Ectodermal cell (in vitro differentiated cells): Measurements from ENCODE around the gene GINS1.
A peak's percentile ranks its signal among the peaks of the same experiment; 100 is the strongest.

Experiments
- H3K27ac ChIP-seq: 2 replicates; pipeline ENCODE4 v1.7.0; 2013; ENCODE audit warnings: mild to moderate bottlenecking, low read depth, low read length; ENCODE audit not compliant: insufficient read depth, poor library complexity, severe bottlenecking
- H3K27me3 ChIP-seq: 2 replicates; pipeline ENCODE4 v1.7.0; 2013; ENCODE audit warnings: mild to moderate bottlenecking, low read length; ENCODE audit not compliant: insufficient read depth, control insufficient read depth, poor library complexity, severe bottlenecking
- H3K36me3 ChIP-seq: one replicate; pipeline ENCODE4 v1.7.0; 2013; ENCODE audit warnings: low read length; ENCODE audit not compliant: control insufficient read depth, insufficient read depth
- H3K4me1 ChIP-seq: one replicate; pipeline ENCODE4 v1.7.0; 2013; ENCODE audit warnings: low read length; ENCODE audit not compliant: control insufficient read depth, insufficient read depth
- H3K4me3 ChIP-seq: 2 replicates; pipeline ENCODE4 v1.7.0; 2013; ENCODE audit warnings: low read depth, low read length, control low read depth; ENCODE audit not compliant: insufficient read depth
- H3K9me3 ChIP-seq: 2 replicates; pipeline ENCODE4 v1.7.0; 2013; ENCODE audit warnings: mild to moderate bottlenecking, low read length, moderate library complexity; ENCODE audit not compliant: control insufficient read depth
- WGBS, 2 experiments: methylation state at CpG; one replicate each; pipeline ENCODE4 v1.1.7; 2013; ENCODE audit warnings: missing lambda C conversion rate in 2 of 2; 5-methylcytosine and 5-hydroxymethylcytosine counted together

Gene GINS1

DNA sequence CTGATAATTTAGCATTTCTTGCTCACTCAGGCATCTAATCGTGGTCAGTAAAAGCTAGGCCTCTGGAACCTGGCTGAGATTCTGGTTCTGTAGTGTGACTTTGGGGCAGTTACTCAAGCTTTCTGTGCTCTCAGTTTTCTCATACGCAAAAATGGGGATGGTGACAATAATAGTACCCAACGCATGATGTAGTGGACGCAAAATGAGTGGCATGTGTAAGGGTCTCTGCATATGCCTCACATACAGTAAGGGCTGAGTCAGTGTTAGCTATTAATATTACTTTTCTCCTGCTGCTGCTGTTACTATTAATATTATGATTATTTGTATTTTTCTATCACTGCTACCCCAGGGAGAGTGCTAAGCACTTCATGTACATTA, 686 bp downstream of the GINS1 start:
- Histone ChIP-seq H3K27me3 (no peaks in the 10 kb centered on the region), H3K4me1 (peaks cover 10% of the 10 kb centered on the region), H3K27ac (no peak overlapping the region), H3K9me3 (no peaks in the 10 kb centered on the region), H3K36me3 (no peaks in the 10 kb centered on the region), H3K4me3 (peak overlapping the region; percentile 83)
- 0 to 4% methylated on average over 4 of the region's 4 CpGs for WGBS, 2 experiments

DNA sequence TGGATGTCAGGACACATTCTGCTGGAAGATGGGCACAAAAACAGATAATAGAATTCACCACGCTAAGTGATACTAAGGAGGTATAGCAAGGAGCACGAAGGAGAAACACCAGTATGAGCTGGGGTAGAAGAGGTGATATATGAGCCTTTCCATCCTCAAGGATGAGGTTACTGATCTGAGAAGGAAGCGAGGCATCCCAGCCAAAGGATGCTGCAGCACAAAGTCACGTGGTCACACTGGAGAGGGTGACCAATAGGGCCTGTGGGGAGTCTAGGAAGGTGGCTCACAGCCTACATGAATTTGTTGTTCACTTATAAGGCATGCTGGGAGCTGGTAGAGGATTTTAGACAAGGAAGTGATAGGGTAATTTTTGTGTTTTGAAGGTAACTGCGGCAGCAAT, 1.4 kb downstream of the GINS1 start:
- WGBS, 2 experiments = 93% methylated on average over 5 of the region's 5 CpGs
- Histone ChIP-seq H3K4me3 (peak overlapping the region; percentile 83), H3K27me3 (no peaks in the 10 kb centered on the region), H3K27ac (no peak overlapping the region), H3K36me3 (no peaks in the 10 kb centered on the region), H3K4me1 (peaks cover 10% of the 10 kb centered on the region), H3K9me3 (no peaks in the 10 kb centered on the region)

DNA sequence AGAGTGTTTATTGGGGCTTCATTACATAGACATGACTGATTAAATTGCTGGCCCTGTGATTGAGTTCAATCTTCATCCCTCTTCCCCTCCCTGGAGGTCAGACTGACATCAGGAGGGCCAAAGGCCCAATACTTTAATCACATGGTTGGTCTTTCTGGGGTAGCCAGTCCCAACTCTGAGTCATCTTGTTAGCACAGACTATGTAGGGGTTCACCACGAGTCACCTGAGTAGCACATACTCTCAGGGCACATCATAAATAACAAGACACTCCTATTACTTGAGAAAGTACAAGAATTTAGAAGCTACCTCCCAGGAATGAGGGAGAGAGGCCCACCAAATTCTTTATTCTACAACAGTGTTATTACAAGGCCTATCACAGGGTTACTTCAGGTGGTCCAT, 11.3 kb downstream of the GINS1 start:
- Histone ChIP-seq H3K9me3 (no peaks in the 10 kb centered on the region), H3K4me1 (no peaks in the 10 kb centered on the region), H3K4me3 (no peak overlapping the region), H3K27me3 (no peaks in the 10 kb centered on the region), H3K36me3 (peaks cover 44% of the 10 kb centered on the region), H3K27ac (no peak overlapping the region)
- 95 to 100% methylated on average over 1 of the region's 1 CpG for whole genome bisulfite sequencing, 2 experiments

DNA sequence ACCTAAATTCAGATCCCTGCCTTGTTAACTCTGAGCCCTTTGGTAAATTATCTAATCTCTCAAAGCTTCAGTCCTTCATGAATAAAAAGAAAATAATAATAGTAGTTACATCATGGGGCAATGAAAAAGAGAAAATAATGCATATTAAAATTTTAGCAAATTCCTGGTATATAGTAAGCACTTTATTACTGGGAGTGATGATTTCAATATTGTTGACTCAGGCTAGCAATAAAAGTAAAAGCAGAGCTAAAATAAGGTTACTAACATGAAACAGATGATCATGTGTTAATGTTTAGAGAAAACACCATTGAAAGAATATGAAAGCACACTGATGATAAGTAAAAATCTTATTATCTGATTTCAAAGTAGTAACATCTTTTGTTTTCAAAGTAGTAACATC, 13.6 kb downstream of the GINS1 start:
- no peak overlapping the region for H3K4me3 ChIP-seq
- peaks cover 43% of the 10 kb centered on the region for H3K36me3 ChIP-seq
- H3K9me3 ChIP-seq = no peaks in the 10 kb centered on the region
- H3K27ac ChIP-seq = no peak overlapping the region
- H3K4me1 ChIP-seq = no peaks in the 10 kb centered on the region
- H3K27me3 ChIP-seq = no peaks in the 10 kb centered on the region

DNA sequence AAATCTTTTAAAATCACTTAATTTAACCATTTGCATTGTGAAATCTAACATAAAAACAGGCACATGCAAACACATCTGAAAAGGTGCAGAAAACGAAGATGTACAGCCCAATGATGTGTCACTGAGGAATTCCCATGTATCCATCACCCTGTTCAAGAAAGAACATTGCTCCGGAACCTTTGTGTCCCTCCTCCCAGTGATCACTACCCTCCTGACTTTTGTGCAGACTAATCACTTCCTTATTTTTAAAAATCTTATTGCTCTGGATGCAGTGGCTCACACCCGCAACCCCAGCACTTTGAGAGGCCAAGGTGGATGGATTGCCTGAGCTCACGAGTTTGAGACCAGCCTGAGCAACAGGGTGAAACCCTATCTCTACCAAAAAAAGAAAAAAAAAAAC, 14.6 kb downstream of the GINS1 start:
- Histone ChIP-seq H3K27me3 (no peaks in the 10 kb centered on the region), H3K27ac (no peak overlapping the region), H3K4me1 (no peaks in the 10 kb centered on the region), H3K9me3 (no peaks in the 10 kb centered on the region), H3K36me3 (peaks cover 43% of the 10 kb centered on the region), H3K4me3 (no peak overlapping the region)
- WGBS, 2 experiments = 89 to 99% methylated on average over 4 of the region's 4 CpGs

DNA sequence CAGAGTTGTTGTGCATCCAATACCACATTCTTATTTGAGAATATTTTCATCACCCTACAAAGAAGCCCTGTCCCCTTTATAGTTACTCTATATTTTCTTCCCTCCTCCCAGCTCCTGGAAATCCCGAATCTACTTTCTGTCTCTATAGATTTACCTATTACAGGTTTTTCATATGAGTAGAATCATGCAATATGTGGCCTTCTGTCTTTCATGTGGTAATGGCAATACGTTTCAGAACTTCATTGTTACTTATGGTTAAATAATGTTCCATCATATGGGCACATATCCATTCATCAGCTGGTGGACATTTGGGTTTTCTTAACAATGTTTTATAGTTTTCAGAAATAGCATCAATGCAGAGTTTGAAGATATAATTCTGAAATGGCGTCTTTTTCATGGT, 17.1 kb downstream of the GINS1 start:
- Histone ChIP-seq H3K36me3 (peaks cover 29% of the 10 kb centered on the region), H3K27ac (no peak overlapping the region), H3K9me3 (no peaks in the 10 kb centered on the region), H3K4me3 (no peak overlapping the region), H3K27me3 (no peaks in the 10 kb centered on the region), H3K4me1 (no peaks in the 10 kb centered on the region)
- WGBS, 2 experiments = 92 to 95% methylated on average over 2 to 3 of the region's 3 CpGs

DNA sequence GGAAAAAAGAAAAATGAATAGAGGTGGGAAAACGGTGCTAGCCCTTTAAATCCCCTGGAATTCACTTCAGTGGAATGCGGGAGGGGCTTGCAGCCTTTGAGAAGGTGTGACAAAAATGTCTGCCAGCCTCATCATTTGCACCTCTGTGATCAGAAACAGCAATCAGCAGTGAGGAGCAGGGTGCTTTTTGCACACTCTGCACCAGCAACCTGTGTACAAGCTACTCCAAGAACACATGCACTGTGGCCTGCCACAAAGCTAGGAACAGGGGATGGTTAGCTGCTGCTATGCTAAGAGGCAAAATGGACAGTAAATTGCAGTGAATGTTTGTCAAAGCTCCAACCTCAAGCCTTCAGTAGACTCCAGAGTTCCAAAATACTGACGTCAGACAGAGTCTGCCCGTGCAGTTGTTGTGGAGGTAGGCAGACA, 29.7 kb downstream of the GINS1 start:
- 55 to 58% methylated on average over 4 of the region's 4 CpGs for WGBS, 2 experiments
- Histone ChIP-seq H3K4me1 (peaks cover 4% of the 10 kb centered on the region), H3K36me3 (peaks cover 20% of the 10 kb centered on the region), H3K27me3 (no peaks in the 10 kb centered on the region), H3K27ac (peak overlapping the region; percentile 9), H3K4me3 (no peak overlapping the region), H3K9me3 (no peaks in the 10 kb centered on the region)

DNA sequence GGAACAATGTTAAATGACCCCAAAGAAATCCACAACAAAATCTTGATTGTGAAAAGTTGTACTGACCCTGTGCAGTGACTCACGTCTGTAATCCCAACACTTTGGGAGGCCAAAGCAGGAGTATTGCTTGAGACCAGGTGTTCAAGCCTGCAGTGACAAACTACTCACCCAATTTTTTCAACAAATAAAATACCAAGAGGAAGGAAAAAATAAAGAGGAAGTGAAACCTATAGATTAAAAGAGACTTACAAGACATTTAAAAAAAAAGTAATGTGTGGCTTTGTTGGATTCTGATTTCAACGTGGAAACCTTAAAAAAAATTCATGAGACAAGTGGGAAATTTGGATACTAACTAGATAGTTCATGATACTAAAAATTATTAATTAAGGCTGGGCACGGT, 31.9 kb downstream of the GINS1 start:
- Histone ChIP-seq H3K4me3 (no peak overlapping the region), H3K36me3 (peaks cover 26% of the 10 kb centered on the region), H3K27ac (no peak overlapping the region), H3K27me3 (no peaks in the 10 kb centered on the region), H3K4me1 (peaks cover 4% of the 10 kb centered on the region), H3K9me3 (no peaks in the 10 kb centered on the region)
- 98 to 99% methylated on average over 3 of the region's 3 CpGs for WGBS, 2 experiments

DNA sequence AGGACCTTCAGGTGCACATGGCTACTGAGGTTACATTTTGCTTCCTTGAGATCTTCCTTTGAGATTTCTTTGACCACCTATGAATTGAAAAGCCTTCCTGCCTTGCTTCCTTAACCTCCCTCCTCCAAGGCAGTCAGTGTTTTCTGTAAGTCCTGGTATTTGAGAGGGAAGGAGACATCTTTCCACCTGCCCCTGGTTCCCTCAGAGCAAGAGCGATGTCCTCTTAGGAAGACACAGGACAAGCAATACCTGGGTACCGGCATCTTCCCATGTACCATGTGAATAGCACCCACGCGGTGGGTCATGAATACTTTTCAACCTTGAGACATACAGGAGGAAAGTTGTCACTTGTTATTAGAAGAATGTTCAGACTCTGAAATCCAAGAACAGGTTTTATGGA, 37.1 kb downstream of the GINS1 start:
- Histone ChIP-seq H3K9me3 (no peaks in the 10 kb centered on the region), H3K36me3 (peaks cover 34% of the 10 kb centered on the region), H3K27ac (no peak overlapping the region), H3K27me3 (no peaks in the 10 kb centered on the region), H3K4me3 (no peak overlapping the region), H3K4me1 (no peaks in the 10 kb centered on the region)
- WGBS, 2 experiments = 98 to 99% methylated on average over 4 of the region's 4 CpGs

DNA sequence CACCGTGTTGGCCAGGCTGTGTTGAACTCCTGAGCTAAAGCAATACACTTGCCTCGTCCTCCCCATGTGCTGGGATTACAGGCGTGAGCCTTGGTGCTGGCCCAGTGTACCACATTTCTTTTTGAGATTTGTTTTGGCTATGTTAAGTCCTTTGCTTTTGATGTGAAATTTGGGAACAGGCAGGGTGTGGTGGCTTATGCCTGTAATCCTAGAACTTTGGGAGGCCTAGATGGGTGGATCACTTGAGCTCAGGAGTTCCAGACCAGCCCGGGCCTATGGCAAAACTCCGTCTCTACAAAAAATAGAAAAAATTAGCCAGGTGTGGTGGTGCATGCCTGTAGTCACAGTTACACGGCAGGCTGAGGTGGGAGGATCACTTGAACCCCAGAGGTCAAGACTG, 40.2 kb downstream of the GINS1 start:
- Histone ChIP-seq H3K27me3 (no peaks in the 10 kb centered on the region), H3K36me3 (peaks cover 21% of the 10 kb centered on the region), H3K9me3 (no peaks in the 10 kb centered on the region), H3K27ac (no peak overlapping the region), H3K4me1 (no peaks in the 10 kb centered on the region), H3K4me3 (no peak overlapping the region)
- WGBS, 2 experiments = 87% methylated on average over 6 of the region's 6 CpGs

DNA sequence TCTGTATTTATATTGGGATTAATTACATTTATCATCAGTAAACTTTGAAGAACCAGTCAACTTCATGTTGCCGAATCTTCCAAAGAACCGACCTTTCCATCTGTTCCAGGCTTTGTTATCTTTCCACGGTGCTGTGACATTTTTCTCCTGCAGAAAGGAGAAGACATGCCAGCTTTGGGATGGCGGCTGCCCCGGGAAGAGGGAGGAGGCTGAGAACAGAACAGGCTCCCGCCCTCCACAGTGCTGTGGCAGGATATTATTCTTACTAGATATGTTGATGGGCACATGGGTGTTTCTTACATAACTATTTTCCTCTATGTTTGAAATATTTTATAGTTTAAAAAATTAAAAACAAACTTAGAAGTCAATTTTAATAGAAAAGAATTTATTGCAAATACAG, 44.9 kb downstream of the GINS1 start:
- H3K4me3 ChIP-seq = no peak overlapping the region
- no peaks in the 10 kb centered on the region for H3K4me1 ChIP-seq
- H3K27me3 ChIP-seq = no peaks in the 10 kb centered on the region
- WGBS, 2 experiments = 96 to 97% methylated on average over 5 to 6 of the region's 6 CpGs
- H3K36me3 ChIP-seq = peaks cover 24% of the 10 kb centered on the region
- no peaks in the 10 kb centered on the region for H3K9me3 ChIP-seq
- H3K27ac ChIP-seq = no peak overlapping the region
